ENCODE results near the gene TM4SF1. TPM values are rescaled to one million over a fixed set of nuclear protein-coding genes. Genes with fewer than 3 reads are reported as not detected.
"Not testable (repeated sequence)": the region's sequence is repeated elsewhere in the genome, so short reads cannot be mapped to it uniquely, and the experiment has no call there.

Gene TM4SF1
- total RNA-seq, 2 donors from 2014 or later, result 92.0 to 142 TPM

- Histone ChIP-seq H3K27ac (no peak overlapping the region), H3K9me3 (no peaks in the 10 kb centered on the region), H3K4me3 (no peak overlapping the region), H3K4me1 (replicated peaks) (peaks cover 5% of the 10 kb centered on the region), H3K36me3 (no peaks in the 10 kb centered on the region), H3K27me3 (replicated peaks; ENCODE audit: insufficient read depth) (no peaks in the 10 kb centered on the region)
- 90% methylated on average over 6 of the region's 6 CpGs for WGBS
- DNase-seq (ENCODE audit: low spot score), result no peak
- intact Hi-C loops (cut with DNase I), result no loop called here
- TF ChIP-seq POLR2A (IDR thresholded peaks at IDR 0.05), result no peak
- TF ChIP-seq POLR2AphosphoS5 (IDR thresholded peaks at IDR 0.05), result no peak
- no peak for TF ChIP-seq CTCF (IDR thresholded peaks at IDR 0.05)
Observed at GRCh38 chr3:149382518-149382917, 5.1 kb upstream of the TM4SF1 start.

DNA sequence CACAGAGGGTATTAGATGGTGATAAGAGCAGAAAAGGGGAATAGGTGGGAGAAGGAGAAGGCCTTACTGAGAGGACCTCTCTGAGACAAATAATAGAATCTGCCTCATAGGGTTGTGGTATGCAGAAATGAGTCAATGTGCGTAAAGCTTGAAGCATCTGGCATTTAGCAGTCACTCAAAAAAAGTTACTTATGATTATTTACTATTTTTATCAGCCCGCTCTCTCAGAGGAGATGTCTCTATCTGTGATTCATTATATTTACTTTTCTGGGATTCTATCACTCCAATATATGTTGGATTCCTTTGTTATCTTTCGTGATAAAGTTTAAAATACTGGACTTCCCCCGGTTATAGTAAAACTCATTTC, 4.6 kb upstream of the TM4SF1 start:
- no peak overlapping the region for H3K27ac ChIP-seq
- TF ChIP-seq POLR2AphosphoS5 (IDR thresholded peaks at IDR 0.05), result no peak
- H3K36me3 ChIP-seq, result no peaks in the 10 kb centered on the region
- H3K9me3 ChIP-seq, result no peaks in the 10 kb centered on the region
- H3K27me3 ChIP-seq (replicated peaks; ENCODE audit: insufficient read depth), result no peaks in the 10 kb centered on the region
- H3K4me1 ChIP-seq (replicated peaks), result peaks cover 5% of the 10 kb centered on the region
- H3K4me3 ChIP-seq, result no peak overlapping the region
- WGBS, result 77% methylated on average over 4 of the region's 4 CpGs
- intact Hi-C loops (cut with DNase I), result no loop called here
- no peak for DNase-seq (ENCODE audit: low spot score)

DNA sequence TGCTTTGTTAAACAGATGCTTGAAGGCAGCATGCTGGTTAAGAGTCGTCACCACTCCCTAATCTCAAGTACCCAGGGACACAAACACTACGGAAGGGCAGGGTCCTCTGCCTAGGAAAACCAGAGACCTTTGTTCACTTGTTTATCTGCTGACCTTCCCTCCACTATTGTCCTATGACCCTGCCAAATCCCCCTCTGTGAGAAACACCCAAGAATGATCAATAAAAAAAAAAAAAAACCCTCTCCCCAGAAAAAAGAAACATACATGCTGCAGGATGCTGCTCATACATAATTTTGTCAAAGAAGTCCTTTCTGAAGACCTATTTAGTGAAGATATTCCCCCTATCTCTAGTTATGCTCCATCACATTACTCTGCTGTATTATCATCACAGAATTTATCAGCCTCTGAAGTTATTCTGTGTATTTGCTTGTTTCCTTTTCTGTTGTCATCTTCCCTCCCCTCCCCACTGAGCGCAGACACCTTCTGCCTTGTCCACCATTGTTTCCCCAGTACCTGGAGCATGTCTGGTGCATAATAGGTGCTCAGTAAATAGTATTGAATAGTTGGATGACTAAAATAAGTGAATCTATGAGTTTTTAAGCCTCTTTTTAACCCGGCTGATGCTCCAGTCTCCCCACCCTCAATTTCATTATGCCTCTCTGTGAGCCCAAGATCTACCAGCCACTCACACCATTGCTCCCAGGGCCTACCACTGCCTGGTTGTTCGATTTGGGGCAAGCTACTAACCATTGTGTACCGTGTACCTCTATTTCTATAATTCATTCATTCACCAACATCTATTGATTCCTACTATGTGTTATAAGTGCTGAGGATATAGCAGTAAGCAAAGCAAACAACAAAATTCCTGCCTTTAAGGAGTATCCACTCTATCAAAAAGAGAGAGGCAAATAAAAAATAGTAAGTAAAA, 4.0 kb upstream of the TM4SF1 start:
- Histone ChIP-seq H3K27ac (no peak overlapping the region), H3K27me3 (replicated peaks; ENCODE audit: insufficient read depth) (no peaks in the 10 kb centered on the region), H3K36me3 (no peaks in the 10 kb centered on the region), H3K4me1 (replicated peaks) (peaks cover 5% of the 10 kb centered on the region), H3K4me3 (no peak overlapping the region), H3K9me3 (no peaks in the 10 kb centered on the region)
- DNase-seq (ENCODE audit: low spot score), result no peak
- 89% methylated on average over 6 of the region's 6 CpGs for WGBS
- no peak for TF ChIP-seq POLR2AphosphoS5 (IDR thresholded peaks at IDR 0.05)
- no peak for TF ChIP-seq CTCF (IDR thresholded peaks at IDR 0.05)
- no peak for TF ChIP-seq POLR2A (IDR thresholded peaks at IDR 0.05)
- intact Hi-C loops (cut with DNase I), result no loop called here

- WGBS, result 100% methylated on average over 3 of the region's 32 CpGs
- H3K4me1 ChIP-seq (replicated peaks); intact Hi-C loops (cut with DNase I); DNase-seq (ENCODE audit: low spot score); H3K4me3 ChIP-seq; H3K36me3 ChIP-seq; H3K9me3 ChIP-seq; H3K27me3 ChIP-seq (replicated peaks; ENCODE audit: insufficient read depth); H3K27ac ChIP-seq: not testable (repeated sequence)
Observed at GRCh38 chr3:149380220-149380619, 2.8 kb upstream of the TM4SF1 start.

GRCh38 chr3:149378478-149379309, 1.2 kb upstream of the TM4SF1 start:
- H3K27ac ChIP-seq, result peak overlapping the region; percentile 82 to 87
- H3K4me3 ChIP-seq, result peak overlapping the region in 1 of 2 donors; percentile 5
- DNase-seq (ENCODE audit: low spot score), result peak; percentile 63
- no peaks in the 10 kb centered on the region for H3K36me3 ChIP-seq
- TF ChIP-seq CTCF (IDR thresholded peaks at IDR 0.05), result no peak
- H3K27me3 ChIP-seq (replicated peaks; ENCODE audit: insufficient read depth), result no peaks in the 10 kb centered on the region
- peaks cover 5% of the 10 kb centered on the region for H3K4me1 ChIP-seq (replicated peaks)
- intact Hi-C loops (cut with DNase I), result no loop called here
- H3K9me3 ChIP-seq, result no peaks in the 10 kb centered on the region
- WGBS, result 83% methylated on average over 9 of the region's 9 CpGs

All from prostate gland (tissue), 2 donors.